Stimulated activated naive CD8-positive, alpha-beta T cell treated with anti-CD3 and anti-CD28 coated beads, Interleukin-15, Interleukin-2, amounts not matched to agents 100 ng/mL and 50 ng/mL, for 24 hours (primary cell): ENCODE results near the gene MPO.

Source experiments
- H3K27ac Mint-ChIP-seq: one replicate; pipeline ENCODE4 v1.8.0; 2021; ENCODE audit warnings: mild to moderate bottlenecking, mixed read lengths
- H3K27me3 Mint-ChIP-seq: one replicate; pipeline ENCODE4 v1.8.0; 2021; ENCODE audit warnings: mixed read lengths
- H3K36me3 Mint-ChIP-seq: one replicate; pipeline ENCODE4 v1.8.0; 2021; ENCODE audit warnings: low read depth, mixed read lengths
- H3K4me1 Mint-ChIP-seq: one replicate; pipeline ENCODE4 v1.8.0; 2021; ENCODE audit warnings: low read depth, mixed read lengths
- H3K4me3 Mint-ChIP-seq: one replicate; pipeline ENCODE4 v1.8.0; 2021; ENCODE audit warnings: mild to moderate bottlenecking, mixed read lengths
- H3K9me3 Mint-ChIP-seq: one replicate; pipeline ENCODE4 v1.8.0; 2021; ENCODE audit warnings: mixed read lengths

The MPO gene

DNA sequence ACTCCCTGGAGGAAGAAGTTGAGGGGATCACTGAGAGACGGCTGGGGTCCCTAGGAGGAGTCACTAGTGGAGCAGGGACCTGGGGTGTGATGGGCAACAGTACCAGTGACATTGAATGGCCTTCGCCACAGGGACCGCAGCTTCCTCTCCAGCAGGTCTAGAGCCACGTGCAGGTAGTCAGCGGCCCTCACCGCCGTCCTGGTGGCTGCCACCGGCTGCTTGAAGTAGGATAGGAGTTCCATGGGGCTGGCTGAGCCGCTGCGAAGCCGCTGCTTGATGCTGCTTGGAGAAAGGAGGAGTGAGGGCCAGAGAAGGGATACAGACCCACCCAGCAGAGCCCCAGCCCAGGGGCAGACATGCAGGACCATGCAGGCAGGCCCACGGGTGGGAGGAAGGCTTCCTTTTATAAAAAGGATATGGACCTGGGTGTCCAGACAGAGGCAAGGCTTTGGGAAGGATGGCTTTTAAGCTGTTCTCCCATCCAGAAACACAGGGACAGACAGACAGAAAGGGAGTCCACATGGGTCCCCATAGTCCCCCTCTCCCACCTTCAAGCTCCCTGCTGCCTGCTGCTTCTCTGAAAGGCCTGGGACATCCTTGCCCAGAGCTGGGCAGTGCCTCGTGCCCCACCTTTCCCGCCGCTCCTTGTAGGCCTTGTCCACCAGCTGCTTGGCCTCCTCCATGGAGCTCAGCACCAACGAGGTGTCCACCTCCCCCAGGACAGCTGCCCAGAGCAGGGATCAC lies 827 bp downstream of the MPO start:
- Mint-ChIP-seq H3K27me3 (peaks cover 14% of the 10 kb centered on the region), H3K4me1 (no peaks in the 10 kb centered on the region), H3K27ac (no peak overlapping the region)

DNA sequence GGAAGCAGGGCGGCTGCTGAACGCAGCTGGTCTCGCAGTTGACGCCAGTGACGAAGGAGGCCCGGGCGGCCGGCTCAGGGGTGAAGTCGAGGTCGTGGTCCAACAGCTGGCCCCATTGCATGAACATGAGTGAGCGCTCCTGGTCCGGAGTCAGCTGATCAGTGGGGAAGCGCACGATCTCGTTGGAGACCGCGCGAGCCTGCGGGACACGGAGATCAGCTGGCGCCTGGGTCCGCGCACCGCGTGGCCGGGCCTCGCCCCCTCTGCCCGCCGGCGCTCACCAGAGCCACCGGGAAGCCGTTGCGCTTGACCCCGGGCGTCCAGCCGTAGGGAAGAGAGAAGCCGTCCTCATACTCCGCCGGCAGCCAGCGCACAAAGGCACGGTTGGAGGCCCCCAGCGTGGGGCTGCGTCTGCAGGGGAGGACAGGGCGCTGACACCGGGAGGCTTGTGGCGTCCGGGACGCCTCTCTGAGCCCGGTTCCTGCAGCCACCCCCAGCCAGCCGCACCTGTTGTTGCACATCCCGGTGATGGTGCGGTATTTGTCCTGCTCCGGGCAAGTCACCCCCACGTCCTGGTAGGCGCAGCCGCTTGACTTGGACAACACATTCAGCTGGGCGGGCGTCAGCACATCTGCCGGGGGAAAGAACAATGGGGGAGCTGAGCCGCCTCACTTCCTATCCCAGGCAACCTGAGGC lies 1.6 kb downstream of the MPO start:
- H3K9me3 Mint-ChIP-seq: no peaks in the 10 kb centered on the region
- peaks cover 14% of the 10 kb centered on the region for H3K27me3 Mint-ChIP-seq
- H3K27ac Mint-ChIP-seq: no peak overlapping the region
- H3K4me3 Mint-ChIP-seq: no peak overlapping the region
- H3K36me3 Mint-ChIP-seq: no peaks in the 10 kb centered on the region
- H3K4me1 Mint-ChIP-seq: no peaks in the 10 kb centered on the region

More for the DNA sequence above, 827 bp downstream of the MPO start:
- no peaks in the 10 kb centered on the region for H3K9me3 Mint-ChIP-seq
- H3K4me3 Mint-ChIP-seq: no peak overlapping the region
- no peaks in the 10 kb centered on the region for H3K36me3 Mint-ChIP-seq

DNA sequence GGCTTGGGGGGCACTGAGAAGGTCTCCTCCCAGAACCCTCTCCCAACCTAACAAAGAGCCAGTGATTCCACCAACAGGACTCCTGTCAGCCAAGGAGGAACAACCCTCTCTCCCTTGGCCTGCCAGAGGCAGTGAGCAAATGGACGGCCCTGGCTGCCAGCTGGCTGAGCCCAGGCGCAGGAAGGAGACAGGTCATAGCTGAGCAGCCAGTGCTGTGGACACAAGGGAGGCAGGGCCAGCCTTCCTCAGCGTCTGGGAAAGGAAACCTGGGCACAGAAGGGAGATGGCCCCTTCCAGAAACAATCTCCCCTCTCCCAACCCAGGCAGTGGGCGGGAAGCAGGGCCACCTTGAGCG lies 2.1 kb downstream of the MPO start:
- Mint-ChIP-seq H3K27ac (no peak overlapping the region), H3K9me3 (no peaks in the 10 kb centered on the region), H3K36me3 (no peaks in the 10 kb centered on the region), H3K27me3 (peaks cover 14% of the 10 kb centered on the region), H3K4me1 (no peaks in the 10 kb centered on the region), H3K4me3 (no peak overlapping the region)

DNA sequence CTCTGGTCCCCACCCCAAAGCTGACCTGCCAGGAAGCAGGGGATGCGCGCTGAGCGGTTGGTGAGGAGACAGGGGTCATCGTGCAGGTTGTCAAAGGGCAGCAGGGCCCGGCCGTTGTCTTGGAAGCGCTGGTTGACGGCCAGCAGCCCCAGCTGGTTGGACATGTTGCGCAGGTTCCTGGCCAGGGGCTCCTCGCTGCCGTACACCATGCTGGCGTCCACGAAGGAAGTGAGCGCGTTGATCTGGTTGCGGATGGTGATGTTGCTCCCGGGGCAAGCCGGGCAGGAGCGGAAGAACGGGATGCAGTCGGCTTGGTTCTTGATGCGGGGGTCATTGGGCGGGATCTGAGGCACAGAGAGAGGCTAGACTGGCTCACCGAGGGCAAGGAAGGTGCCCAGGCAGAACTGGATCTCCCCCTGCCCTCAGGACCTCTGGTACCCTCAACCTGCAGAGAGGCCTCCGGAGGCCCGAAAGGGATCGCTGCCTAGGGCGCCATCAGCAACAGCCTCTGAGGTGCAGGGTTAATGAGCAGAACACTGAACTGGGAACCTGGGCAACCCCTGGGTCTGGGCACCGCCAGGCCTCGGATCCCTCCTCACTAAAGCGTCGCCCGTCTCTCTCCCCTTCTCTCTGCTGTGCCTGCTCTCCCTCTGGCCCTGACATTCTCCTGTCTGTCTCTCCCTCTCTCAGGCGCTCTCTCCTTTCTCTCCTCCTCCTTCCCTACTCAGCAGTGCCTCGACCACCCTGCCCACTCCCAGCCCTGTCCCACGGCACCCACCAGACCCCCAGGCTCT lies 2.7 kb downstream of the MPO start:
- no peaks in the 10 kb centered on the region for H3K9me3 Mint-ChIP-seq
- no peak overlapping the region for H3K27ac Mint-ChIP-seq
- no peak overlapping the region for H3K4me3 Mint-ChIP-seq
- H3K27me3 Mint-ChIP-seq: peaks cover 14% of the 10 kb centered on the region
- H3K4me1 Mint-ChIP-seq: no peaks in the 10 kb centered on the region
- no peaks in the 10 kb centered on the region for H3K36me3 Mint-ChIP-seq

DNA sequence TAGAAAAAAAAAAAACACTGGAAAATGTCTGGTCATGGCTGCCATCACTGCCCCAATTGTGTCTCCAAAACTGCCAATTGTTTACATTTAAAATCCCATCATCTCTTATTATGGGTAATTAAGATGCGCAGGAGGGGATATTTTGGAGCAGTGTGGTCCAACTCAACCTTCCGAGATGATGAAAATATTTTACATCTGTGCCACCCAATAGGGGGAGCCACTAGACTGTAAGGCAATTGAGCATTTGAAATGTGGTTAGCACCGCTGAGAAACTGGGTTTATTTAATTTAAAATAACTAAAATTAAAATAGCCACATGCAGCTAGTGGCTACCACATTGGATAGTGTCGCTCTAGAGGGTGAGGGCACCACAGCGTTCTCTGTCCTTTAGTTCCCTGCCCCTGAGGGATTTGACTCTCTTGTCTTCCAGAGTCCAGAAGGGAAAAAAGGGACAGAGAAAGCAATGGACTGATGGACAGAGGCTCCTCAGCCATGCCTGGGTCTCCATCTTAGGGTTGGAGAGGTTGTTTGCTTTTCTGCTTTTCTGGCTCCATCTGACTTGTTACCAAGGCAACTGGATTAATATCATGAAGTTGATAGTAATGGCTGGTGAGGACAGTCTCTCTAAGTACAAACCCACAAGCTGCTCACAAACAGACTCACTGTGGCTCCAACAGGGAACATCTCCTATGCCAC lies 3.5 kb downstream of the MPO start:
- Mint-ChIP-seq H3K4me1 (no peaks in the 10 kb centered on the region), H3K4me3 (no peak overlapping the region), H3K27ac (no peak overlapping the region), H3K27me3 (peaks cover 14% of the 10 kb centered on the region), H3K36me3 (no peaks in the 10 kb centered on the region), H3K9me3 (no peaks in the 10 kb centered on the region)

DNA sequence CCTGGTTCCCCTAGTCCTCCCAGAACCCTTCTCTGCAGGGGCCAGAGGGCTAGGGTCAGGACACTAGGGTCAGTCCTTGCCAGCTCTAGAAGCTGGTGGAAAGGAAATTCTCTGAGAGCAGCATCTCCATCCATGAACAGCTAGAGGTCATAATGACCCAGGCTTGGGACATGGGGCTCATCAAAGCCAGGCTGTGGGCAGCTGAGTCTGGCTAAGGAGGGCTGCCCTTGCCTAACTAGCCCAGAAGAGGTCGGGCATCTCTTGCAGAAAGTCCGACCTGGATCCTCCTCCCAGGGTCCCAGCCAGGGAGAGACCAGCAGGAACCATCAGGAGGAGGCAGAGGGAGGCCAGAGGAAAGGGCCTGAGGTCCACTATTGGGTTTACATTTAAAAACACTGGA lies 4.3 kb downstream of the MPO start:
- no peaks in the 10 kb centered on the region for H3K9me3 Mint-ChIP-seq
- H3K27ac Mint-ChIP-seq: no peak overlapping the region
- peaks cover 14% of the 10 kb centered on the region for H3K27me3 Mint-ChIP-seq
- H3K4me3 Mint-ChIP-seq: no peak overlapping the region
- H3K4me1 Mint-ChIP-seq: no peaks in the 10 kb centered on the region
- H3K36me3 Mint-ChIP-seq: no peaks in the 10 kb centered on the region

DNA sequence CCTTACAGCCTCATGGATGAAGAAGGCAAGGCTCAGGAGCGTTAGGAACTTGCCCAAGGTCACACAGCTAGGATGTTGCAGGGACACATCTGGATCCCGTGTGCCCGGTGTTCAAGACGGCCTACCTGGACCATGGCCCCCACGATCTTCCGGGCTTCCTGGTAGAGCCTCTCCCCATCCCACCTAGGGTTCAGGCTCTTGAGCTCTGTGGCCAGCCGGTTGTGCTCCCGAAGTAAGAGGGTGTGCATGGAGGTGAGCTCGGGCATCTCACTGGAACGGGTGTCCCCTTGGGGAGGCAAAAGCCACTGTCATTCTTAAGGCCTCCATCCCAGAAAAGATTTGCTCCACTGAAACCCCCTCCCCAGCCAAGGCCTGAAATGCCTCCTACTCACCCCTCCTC lies 5.3 kb downstream of the MPO start:
- H3K4me3 Mint-ChIP-seq: no peak overlapping the region
- no peaks in the 10 kb centered on the region for H3K4me1 Mint-ChIP-seq
- no peaks in the 10 kb centered on the region for H3K36me3 Mint-ChIP-seq
- no peak overlapping the region for H3K27ac Mint-ChIP-seq
- H3K27me3 Mint-ChIP-seq: peaks cover 11% of the 10 kb centered on the region
- no peaks in the 10 kb centered on the region for H3K9me3 Mint-ChIP-seq

DNA sequence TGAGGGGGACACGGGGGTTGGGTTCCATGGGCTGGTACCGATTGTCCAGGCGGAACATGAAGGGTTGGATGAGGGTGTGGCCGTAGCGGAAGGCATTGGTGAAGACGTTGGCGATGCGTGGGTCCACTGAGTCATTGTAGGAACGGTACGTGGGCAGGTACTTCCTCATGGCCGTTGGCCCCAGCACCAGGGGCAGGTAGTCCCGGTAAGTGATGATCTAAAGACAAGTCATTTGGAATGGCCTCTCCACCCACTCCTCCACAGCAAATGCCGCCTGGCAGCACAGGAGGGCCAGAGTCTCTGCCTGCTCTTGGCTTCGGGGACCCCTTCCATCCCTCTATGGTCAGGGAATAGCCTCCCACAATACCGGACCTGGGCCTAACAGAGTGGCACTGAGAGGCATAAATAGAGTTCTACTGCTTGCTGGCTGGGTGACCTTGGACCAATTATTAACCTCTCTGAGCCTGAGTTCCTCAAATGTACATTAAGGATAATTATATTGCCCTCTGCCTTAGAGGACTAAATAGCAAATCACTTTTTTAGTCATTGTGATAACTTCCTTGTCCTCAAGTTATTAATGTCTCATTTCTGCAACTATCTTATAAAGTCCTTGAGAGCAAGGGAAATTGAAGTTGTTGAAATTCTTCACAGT lies 7.2 kb downstream of the MPO start:
- no peaks in the 10 kb centered on the region for H3K36me3 Mint-ChIP-seq
- peaks cover 6% of the 10 kb centered on the region for H3K27me3 Mint-ChIP-seq
- H3K4me3 Mint-ChIP-seq: no peak overlapping the region
- no peak overlapping the region for H3K27ac Mint-ChIP-seq
- no peaks in the 10 kb centered on the region for H3K4me1 Mint-ChIP-seq
- H3K9me3 Mint-ChIP-seq: no peaks in the 10 kb centered on the region

DNA sequence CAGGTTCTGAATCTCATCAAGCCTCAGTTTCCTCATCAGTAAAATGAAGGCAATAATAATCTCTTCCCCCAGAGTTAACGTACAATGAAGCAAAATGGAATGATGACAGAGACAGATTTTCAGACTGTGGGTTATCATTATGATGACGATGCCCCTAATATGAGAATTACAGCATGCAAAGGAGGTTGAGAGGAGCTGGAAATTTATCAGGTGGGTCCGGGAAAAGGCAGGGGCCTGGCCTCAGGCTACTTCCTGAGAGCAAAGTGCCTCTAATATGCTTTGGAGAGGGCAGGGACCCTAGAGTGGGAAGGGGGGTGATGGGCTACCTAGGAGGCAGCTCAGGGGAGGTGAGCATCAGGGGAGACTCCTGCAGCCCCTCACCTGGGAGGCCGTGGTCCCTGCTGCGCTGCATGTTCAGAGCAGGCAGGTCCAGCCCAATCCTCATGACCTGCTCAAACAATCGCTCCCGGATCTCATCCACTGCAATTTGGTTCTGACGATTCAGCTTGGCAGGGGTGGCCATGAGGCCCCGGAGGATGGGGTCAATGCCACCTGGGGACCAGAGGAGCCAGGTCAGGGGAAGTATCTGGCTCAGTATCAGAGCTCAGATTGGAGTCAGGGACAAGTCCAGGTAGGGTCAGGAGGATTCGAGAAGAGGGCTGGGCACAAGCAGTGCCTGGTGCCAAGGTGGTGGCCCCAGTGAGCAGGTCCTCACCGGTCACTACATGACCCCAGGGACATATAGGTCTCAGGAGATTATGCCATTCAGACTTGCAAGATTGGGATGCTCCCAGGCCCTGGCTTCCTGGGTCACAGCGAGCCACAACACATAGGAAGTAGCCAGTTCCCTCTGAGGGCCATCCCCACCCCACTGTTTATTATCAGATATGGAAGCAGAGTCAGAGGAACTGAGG lies 8.1 kb downstream of the MPO start:
- Mint-ChIP-seq H3K36me3 (no peaks in the 10 kb centered on the region), H3K9me3 (no peaks in the 10 kb centered on the region), H3K4me1 (no peaks in the 10 kb centered on the region), H3K4me3 (no peak overlapping the region), H3K27ac (no peak overlapping the region), H3K27me3 (peaks cover 4% of the 10 kb centered on the region)

DNA sequence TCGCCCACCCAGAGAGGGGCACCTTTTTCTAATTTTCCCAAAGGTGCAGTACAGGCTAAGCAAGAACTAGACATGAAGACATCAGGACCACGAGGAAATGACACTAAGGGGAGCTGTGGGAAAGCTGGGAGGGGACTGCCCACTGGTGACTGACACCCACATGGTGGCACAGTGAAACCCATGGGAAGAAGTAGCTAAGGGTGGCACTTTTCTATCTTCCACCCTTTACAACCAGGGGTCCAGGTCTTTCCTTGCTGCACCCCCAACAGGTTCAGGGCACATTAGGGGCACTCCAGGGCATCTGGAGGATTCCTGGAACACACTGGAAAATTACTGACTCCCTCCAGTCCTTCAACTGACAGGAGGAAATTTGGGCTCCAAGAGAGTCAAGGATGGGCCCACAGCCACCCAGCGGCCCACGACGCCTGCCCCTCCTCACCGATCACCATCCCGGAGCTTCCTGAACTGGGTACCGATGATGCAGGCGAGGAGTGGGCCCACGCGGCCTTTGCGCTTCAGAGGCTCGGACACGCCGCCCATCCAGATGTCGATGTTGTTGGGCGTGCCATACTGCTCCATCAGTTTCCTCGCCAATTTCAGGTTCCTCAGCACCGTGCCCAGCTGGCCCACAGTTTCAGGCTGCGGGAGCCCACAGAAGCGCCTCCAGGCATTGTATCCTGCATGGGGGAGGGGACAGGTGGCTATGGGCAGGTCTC lies 9.4 kb downstream of the MPO start:
- no peak overlapping the region for H3K27ac Mint-ChIP-seq

DNA sequence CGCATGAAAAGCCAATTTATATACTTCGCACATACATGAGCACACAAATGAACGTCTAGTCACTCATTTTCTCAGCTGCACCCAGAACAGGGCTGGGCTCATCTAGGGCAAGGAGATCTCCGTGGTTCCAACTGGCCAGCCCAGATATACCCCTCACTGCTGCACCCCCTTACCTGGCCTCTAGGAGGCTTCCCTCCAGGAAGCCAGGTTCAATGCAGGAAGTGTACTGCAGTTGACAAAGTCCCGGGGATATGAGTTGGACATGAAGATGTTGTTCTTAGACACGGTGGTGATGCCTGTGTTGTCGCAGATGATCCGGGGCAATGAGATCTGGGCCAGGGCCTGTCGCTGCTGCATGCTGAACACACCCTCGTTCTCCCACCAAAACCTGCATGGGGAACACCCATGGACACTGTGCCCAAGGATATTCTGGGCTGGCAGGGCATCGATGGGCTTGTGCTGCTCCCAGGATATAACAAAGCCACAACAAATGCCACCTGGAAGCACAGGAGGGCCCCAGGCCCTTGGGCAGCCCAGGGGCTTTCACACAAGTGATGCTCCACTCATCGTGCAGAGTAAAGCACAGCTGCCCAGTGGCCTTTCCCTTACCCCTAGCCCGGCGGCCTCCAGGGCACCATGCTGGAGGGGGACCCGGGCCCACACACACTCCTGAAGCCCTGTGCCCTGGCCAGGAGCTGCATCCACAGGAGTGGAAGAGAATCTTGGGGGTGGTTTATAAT lies 10.1 kb downstream of the MPO start:
- Mint-ChIP-seq H3K4me3 (no peak overlapping the region), H3K9me3 (no peaks in the 10 kb centered on the region), H3K27ac (no peak overlapping the region), H3K4me1 (no peaks in the 10 kb centered on the region), H3K27me3 (peaks cover 12% of the 10 kb centered on the region), H3K36me3 (no peaks in the 10 kb centered on the region)

More for the DNA sequence above, 9.4 kb downstream of the MPO start:
- Mint-ChIP-seq H3K4me3 (no peak overlapping the region), H3K9me3 (no peaks in the 10 kb centered on the region), H3K36me3 (no peaks in the 10 kb centered on the region), H3K27me3 (peaks cover 13% of the 10 kb centered on the region), H3K4me1 (no peaks in the 10 kb centered on the region)

DNA sequence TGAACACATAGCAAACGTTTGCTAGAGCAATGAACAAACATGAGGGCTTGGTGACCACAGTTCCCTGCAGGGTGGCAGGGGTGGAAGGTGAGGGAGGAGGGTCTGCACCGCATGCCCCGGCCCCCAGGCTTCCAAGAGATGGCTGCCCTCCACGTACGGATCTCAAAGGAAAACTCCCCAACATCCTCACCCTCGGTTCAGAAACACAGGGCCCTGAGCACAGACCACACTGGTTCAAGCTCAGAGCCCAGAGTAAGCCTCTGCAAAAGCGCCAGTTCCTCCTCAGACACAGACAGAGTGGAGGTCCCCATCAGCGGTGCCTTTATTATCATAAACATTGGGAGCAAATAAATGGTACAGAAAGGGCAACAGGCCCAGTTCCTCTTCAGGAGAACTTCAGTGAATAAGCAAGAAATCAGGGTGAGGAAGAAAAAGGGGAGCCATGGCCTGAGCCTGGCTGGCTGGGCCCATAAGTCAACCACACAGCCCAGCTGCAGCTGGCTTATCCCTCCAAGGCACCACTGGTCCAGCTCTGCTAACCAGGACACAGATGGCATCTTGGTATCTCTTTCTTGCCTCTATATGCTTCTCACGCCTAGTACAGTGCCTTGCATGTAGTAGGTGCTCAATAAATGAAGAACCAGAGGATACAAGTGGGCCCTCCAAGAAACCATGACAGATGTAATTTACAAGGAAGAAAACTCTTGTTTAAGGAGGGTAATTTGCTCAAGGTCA lies 11.0 kb downstream of the MPO start:
- H3K27me3 Mint-ChIP-seq: peaks cover 18% of the 10 kb centered on the region
- H3K9me3 Mint-ChIP-seq: no peaks in the 10 kb centered on the region
- no peak overlapping the region for H3K4me3 Mint-ChIP-seq
- H3K27ac Mint-ChIP-seq: no peak overlapping the region
- H3K36me3 Mint-ChIP-seq: no peaks in the 10 kb centered on the region
- H3K4me1 Mint-ChIP-seq: no peaks in the 10 kb centered on the region
